ENCODE measurements around the gene GPATCH4.
A peak's percentile ranks its signal among the peaks of the same experiment; 100 is the strongest.

Gene GPATCH4

DNA sequence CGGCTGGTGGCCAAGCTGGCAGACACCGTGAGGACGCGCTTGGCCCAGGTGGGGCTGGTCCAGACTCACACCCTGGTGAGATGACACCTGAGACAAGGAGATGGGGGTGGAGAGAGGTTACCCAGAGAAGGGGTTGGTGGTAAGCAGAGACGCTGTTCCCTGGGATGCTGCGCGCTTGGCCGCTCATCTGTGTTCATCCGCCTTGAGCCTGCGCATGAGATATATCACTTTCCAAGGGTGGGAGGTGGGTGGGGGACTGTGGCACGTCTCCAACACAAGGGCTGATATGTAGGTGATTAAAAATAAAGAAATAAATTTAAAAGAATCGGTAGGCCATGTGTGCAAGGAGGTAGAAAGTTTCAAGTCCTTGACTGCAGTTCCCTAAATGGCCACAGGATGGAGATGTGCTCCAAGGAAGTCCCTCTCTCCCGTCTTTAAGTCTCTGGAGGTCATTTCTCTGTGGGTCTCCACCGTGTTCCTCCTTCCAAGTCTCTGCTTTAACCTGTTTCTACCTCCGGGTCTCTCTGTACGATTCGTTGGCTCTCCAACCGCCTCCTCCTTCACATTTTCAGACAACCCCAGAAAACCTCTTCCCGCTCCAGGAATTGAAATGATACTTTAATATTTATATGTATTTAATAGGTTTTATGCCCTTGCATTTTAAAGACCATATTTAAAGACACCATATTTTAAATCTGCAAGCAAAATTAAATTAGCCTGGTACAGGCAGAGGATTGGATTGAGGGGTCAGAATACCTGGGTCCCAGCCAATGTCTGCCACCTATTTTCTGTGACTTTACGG is 17.3 kb downstream of the GPATCH4 start:
- Histone ChIP-seq H3K27me3 (replicated peaks; ENCODE audit: control insufficient read depth, insufficient read depth, low read length) (no peaks in the 10 kb centered on the region), H3K4me3 (replicated peaks; ENCODE audit: low read depth, low read length) (no peak overlapping the region), H3K36me3 (ENCODE audit: control insufficient read depth, insufficient read depth, low read length) (no peaks in the 10 kb centered on the region)
- TF ChIP-seq, protein P1, sequence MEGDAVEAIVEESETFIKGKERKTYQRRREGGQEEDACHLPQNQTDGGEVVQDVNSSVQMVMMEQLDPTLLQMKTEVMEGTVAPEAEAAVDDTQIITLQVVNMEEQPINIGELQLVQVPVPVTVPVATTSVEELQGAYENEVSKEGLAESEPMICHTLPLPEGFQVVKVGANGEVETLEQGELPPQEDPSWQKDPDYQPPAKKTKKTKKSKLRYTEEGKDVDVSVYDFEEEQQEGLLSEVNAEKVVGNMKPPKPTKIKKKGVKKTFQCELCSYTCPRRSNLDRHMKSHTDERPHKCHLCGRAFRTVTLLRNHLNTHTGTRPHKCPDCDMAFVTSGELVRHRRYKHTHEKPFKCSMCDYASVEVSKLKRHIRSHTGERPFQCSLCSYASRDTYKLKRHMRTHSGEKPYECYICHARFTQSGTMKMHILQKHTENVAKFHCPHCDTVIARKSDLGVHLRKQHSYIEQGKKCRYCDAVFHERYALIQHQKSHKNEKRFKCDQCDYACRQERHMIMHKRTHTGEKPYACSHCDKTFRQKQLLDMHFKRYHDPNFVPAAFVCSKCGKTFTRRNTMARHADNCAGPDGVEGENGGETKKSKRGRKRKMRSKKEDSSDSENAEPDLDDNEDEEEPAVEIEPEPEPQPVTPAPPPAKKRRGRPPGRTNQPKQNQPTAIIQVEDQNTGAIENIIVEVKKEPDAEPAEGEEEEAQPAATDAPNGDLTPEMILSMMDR (IDR thresholded peaks at IDR 0.05; ENCODE audit: insufficient read depth, low read length, poor library complexity, severe bottlenecking) = peak; percentile 85
- DNase-seq (ENCODE audit: extremely low read depth, insufficient read length) = no peak

DNA sequence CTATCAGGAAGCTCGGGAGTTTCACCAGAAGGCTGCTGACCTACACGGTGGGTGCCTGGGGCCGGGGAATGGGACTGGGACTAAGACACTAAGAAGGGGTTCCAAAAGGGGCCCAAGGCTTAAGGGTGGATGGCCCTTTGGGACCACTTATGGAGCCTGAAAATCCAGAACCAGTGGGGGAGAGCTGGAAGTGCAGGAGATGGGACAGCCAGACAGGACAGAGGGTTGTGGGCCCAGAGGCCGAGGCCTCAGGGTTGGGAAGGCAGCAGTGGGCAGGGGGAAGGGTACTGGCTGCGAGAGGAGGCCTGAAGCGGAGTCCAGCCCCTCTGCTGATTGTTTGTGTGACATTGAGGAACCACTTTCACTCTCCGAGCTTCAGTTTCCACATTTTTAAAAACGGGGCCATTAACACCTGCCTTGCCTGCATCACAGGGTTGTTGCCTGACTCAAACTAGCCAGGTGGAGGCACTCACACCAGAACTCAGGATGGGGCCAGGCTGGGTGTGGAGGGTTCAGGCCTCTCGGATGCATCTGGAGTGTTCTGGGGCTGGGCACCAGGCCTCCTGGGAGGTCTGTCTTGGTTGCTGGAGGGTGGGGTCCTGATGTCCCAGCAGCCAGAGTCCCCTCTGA is 18.8 kb downstream of the GPATCH4 start:
- Histone ChIP-seq H3K36me3 (ENCODE audit: control insufficient read depth, insufficient read depth, low read length) (no peaks in the 10 kb centered on the region), H3K27me3 (replicated peaks; ENCODE audit: control insufficient read depth, insufficient read depth, low read length) (no peaks in the 10 kb centered on the region), H3K4me3 (replicated peaks; ENCODE audit: low read depth, low read length) (no peak overlapping the region)
- TF ChIP-seq, protein P1 (IDR thresholded peaks at IDR 0.05; ENCODE audit: insufficient read depth, low read length, poor library complexity, severe bottlenecking) = no peak
- no peak for DNase-seq (ENCODE audit: extremely low read depth, insufficient read length)

DNA sequence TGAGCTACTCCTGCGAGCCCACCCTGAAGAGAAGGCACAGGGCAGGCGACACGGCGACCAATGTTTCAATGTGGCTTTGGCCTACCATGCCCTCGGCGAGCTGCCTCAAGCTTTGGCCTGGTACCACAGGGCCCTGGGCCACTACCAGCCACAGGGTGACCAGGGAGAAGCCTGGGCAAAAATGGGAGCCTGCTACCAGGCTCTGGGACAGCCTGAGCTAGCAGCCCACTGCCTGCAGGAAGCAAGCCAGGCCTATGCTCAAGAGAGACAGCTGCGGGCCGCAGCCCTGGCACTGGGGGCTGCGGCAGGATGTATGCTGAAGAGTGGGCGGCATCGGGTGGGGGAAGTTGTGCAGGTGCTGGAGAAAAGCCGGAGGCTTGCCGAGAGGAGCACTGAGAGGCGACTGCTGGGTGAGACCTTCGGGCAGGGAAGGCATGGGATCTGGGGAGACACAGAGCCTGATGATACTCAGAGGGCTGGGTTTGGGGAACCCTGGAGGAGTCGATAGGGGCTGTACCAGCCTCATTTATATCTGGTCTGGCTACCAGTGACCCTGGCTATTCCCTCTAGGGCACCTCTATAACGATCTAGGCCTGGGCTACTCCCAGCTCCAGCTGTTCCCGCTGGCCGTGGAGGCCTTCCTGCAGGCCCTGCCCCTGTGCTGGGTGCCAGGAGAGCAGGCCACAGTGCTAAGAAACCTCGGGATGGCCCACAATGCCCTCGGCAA is 19.5 kb downstream of the GPATCH4 start:
- H3K4me3 ChIP-seq (replicated peaks; ENCODE audit: low read depth, low read length) = no peak overlapping the region
- TF ChIP-seq, protein P1 (IDR thresholded peaks at IDR 0.05; ENCODE audit: insufficient read depth, low read length, poor library complexity, severe bottlenecking) = no peak
- no peaks in the 10 kb centered on the region for H3K27me3 ChIP-seq (replicated peaks; ENCODE audit: control insufficient read depth, insufficient read depth, low read length)
- no peaks in the 10 kb centered on the region for H3K36me3 ChIP-seq (ENCODE audit: control insufficient read depth, insufficient read depth, low read length)
- DNase-seq (ENCODE audit: extremely low read depth, insufficient read length) = no peak

DNA sequence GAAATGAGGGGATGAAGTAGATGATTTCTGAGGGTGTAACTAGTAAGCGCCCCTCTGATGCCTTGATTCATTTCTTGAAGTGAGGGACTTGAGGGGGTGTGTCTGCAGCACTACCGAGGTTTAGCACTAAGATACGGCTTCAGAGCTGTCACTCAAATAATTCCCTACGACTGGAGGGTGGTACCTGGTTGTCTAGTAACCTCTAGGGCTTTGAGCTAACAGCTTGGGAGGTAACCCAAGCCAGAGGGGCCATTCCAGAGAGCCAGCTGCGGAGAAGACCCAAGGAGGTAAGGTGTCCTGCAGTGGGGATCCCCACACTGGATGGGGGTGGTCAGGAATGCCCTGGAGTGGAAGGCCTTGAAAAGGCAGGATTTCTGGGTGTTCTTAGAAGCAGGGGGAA is 21.8 kb downstream of the GPATCH4 start, which contains the start of gene TTC24:
Gene TTC24, plus strand, starts transcription at position 252 of the 400 bp plus-strand sequence. CDS start 1,642 bp downstream, outside the sequence.
- H3K36me3 ChIP-seq (ENCODE audit: control insufficient read depth, insufficient read depth, low read length) = no peaks in the 10 kb centered on the region
- no peak within 1 kb of the TSS for H3K4me3 ChIP-seq (replicated peaks; ENCODE audit: low read depth, low read length)
- TF ChIP-seq, protein P1 (IDR thresholded peaks at IDR 0.05; ENCODE audit: insufficient read depth, low read length, poor library complexity, severe bottlenecking) = no peak
- DNase-seq (ENCODE audit: extremely low read depth, insufficient read length) = no peak
- no peaks in the 10 kb centered on the region; the same call in 1 of the 2 replicates for H3K27me3 ChIP-seq (replicated peaks; ENCODE audit: control insufficient read depth, insufficient read depth, low read length)

DNA sequence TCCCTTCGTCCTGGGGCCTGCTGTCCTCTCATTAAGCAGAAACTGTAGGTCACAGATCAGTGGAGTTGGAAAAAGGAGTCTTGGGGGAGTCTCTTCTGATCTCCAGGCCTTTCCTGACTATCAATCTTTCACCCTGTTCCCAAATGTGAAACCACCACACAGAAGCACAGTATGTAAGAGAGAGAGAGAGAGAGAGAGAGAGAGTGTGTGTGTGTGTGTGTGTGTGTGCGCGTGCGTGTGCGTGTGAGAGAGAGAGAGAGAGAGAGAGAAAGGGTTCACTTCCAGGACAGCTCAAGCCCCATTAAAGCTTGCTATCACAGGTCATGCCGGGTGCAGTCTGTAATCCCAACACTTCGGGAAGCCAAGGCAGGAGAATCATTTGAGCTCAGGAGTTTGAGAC is 23.2 kb downstream of the GPATCH4 start:
- TF ChIP-seq, protein P1 (IDR thresholded peaks at IDR 0.05; ENCODE audit: insufficient read depth, low read length, poor library complexity, severe bottlenecking) = no peak
- H3K4me3 ChIP-seq (replicated peaks; ENCODE audit: low read depth, low read length) = no peak overlapping the region
- no peak for DNase-seq (ENCODE audit: extremely low read depth, insufficient read length)
- no peaks in the 10 kb centered on the region for H3K36me3 ChIP-seq (ENCODE audit: control insufficient read depth, insufficient read depth, low read length)
- H3K27me3 ChIP-seq (replicated peaks; ENCODE audit: control insufficient read depth, insufficient read depth, low read length) = no peaks in the 10 kb centered on the region; the same call in 1 of the 2 replicates
